HCT116 (cell line): Measurements from ENCODE around the gene NPHP3. TPM values are rescaled to one million over a fixed set of nuclear protein-coding genes. Genes with fewer than 3 reads are reported as not detected.

ENCODE experiments used
- ATAC-seq: fragments of 200-7000 bp; cut with Tn5 transposase; 2 replicates; pipeline ENCODE4 v1.9.1; 2020; ENCODE audit warnings: mild to moderate bottlenecking, moderate library complexity
- BruUV-seq: library from RNA; stranded (reverse); fragments of 400-500 nt; replicated peaks from 2 replicates; lab custom pipeline; 2021; lab: Mats Ljungman, UMichigan
- CTCF ChIA-PET: fragments of 300-600 bp; sonication (Branson Sonifier 250); formaldehyde crosslinking; loops from one replicate; lab custom pipeline; 2021; ENCODE audit warnings: antibody characterized with exemption; lab: Charles Lee
- POLR2A ChIA-PET: fragments of 300-600, 350-600 bp; sonication (Branson Sonifier 250); formaldehyde crosslinking; loops from one replicate; lab custom pipeline; 2021; ENCODE audit warnings: antibody characterized with exemption; lab: Charles Lee
- RAD21 ChIA-PET, 2 experiments: fragments of 300-600 bp; sonication (Branson Sonifier 250); formaldehyde crosslinking; loops; one replicate each; lab custom pipeline; 2023; ENCODE audit warnings: low total read pairs in 2 of 2; ENCODE audit not compliant: uncharacterized antibody in 2 of 2, unreplicated experiment in 2 of 2, low non-redundant PET in 1 of 2; lab: Charles Lee
- DNase-seq: peaks from one replicate; pipeline ENCODE4 v3.0.0-alpha.2; 2010; ENCODE audit warnings: low read depth, low spot score
- H2AFZ ChIP-seq: fragments of 200-600 bp; shearing (Covaris generic), sonication (generic); 2 replicates; pipeline ENCODE4 v1.6.1; 2017; ENCODE audit warnings: low read depth, mixed run types, mixed read lengths, antibody characterized with exemption, low read length; ENCODE audit not compliant: poor library complexity, severe bottlenecking
- H3K27ac ChIP-seq: 2 replicates; pipeline ENCODE4 v1.5.1; 2012; ENCODE audit warnings: low read depth, low read length
- H3K27me3 ChIP-seq: fragments of 200-600 bp; sonication (generic); 2 replicates; pipeline ENCODE4 v1.6.1; 2016; ENCODE audit warnings: mixed run types, low read length, mixed read lengths; ENCODE audit not compliant: insufficient read depth
- H3K36me3 ChIP-seq, 2 experiments: fragments of 200-500 bp in 1 of 2; fragments of 200-600 bp in 1 of 2; sonication (Bioruptor generic) in 1 of 2; sonication (generic) in 1 of 2; 2 replicates each; pipeline versions ENCODE4 v1.5.1 to v1.6.1; 2014 to 2016; ENCODE audit warnings: low read length in 2 of 2, inconsistent platforms in 1 of 2, mixed read lengths in 1 of 2, mixed run types in 1 of 2; ENCODE audit not compliant: insufficient read depth in 2 of 2, control insufficient read depth in 1 of 2
- H3K4me1 ChIP-seq, 2 experiments: fragments of 200-600 bp in 1 of 2; sonication (generic) in 1 of 2; 2 replicates each; pipeline versions ENCODE4 v1.5.1 to v1.6.1; 2012 to 2017; ENCODE audit warnings: low read length in 2 of 2, inconsistent platforms in 1 of 2, mild to moderate bottlenecking in 1 of 2, mixed read lengths in 1 of 2, mixed run types in 1 of 2, moderate library complexity in 1 of 2; ENCODE audit not compliant: insufficient read depth in 2 of 2, control insufficient read depth in 1 of 2
- H3K4me2 ChIP-seq: fragments of 200-600 bp; sonication (generic); 2 replicates; pipeline ENCODE4 v1.6.1; 2017; ENCODE audit warnings: mixed run types, low read length, mixed read lengths
- H3K4me3 ChIP-seq, 2 experiments: fragments of 200-600 bp in 1 of 2; sonication (generic) in 1 of 2; replicated peaks in 1 of 2; 2 replicates each; pipeline ENCODE4 v1.5.1; 2011 to 2016; ENCODE audit warnings: low read length in 2 of 2, control low read depth in 1 of 2, low read depth in 1 of 2, mild to moderate bottlenecking in 1 of 2, mixed read lengths in 1 of 2, mixed run types in 1 of 2
- H3K79me2 ChIP-seq: fragments of 200-600 bp; sonication (generic); 2 replicates; pipeline ENCODE4 v1.6.1; 2017; ENCODE audit warnings: mild to moderate bottlenecking, mixed run types, low read length, moderate library complexity, mixed read lengths; ENCODE audit not compliant: insufficient read depth
- H3K9ac ChIP-seq: fragments of 200-600 bp; sonication (generic); 2 replicates; pipeline ENCODE4 v1.6.1; 2016; ENCODE audit warnings: low read length, mixed read lengths
- H3K9me2 ChIP-seq: fragments of 200-600 bp; sonication (generic), shearing (Covaris generic); 2 replicates; pipeline ENCODE4 v1.6.1; 2017; ENCODE audit warnings: mixed run types, mild to moderate bottlenecking, moderate library complexity; ENCODE audit not compliant: insufficient read depth
- H3K9me3 ChIP-seq, 2 experiments: fragments of 200-500 bp in 1 of 2; fragments of 200-600 bp in 1 of 2; sonication (Bioruptor generic) in 1 of 2; sonication (generic) in 1 of 2; 2 replicates each; pipeline ENCODE4 v1.6.1; 2014 to 2017; ENCODE audit warnings: low read length in 2 of 2, mixed read lengths in 2 of 2, inconsistent platforms in 1 of 2, low read depth in 1 of 2, mild to moderate bottlenecking in 1 of 2, mixed run types in 1 of 2, moderate library complexity in 1 of 2; ENCODE audit not compliant: control insufficient read depth in 1 of 2, insufficient read depth in 1 of 2
- H4K20me1 ChIP-seq: fragments of 200-600 bp; sonication (generic), shearing (Covaris generic); 2 replicates; pipeline ENCODE4 v1.6.1; 2017; ENCODE audit warnings: mixed run types, mild to moderate bottlenecking, moderate library complexity; ENCODE audit not compliant: insufficient read depth
- ATF3 ChIP-seq: IDR thresholded peaks from 2 replicates; pipeline ENCODE4 v1.6.1; 2012
- CEBPB ChIP-seq: IDR thresholded peaks from 2 replicates; pipeline ENCODE4 v1.6.1; 2012; ENCODE audit warnings: low read depth
- EGR1 ChIP-seq: IDR thresholded peaks from 2 replicates; pipeline ENCODE4 v1.6.1; 2012; ENCODE audit warnings: low read depth
- EZH2 ChIP-seq: fragments of 200-600 bp; sonication (generic); IDR thresholded peaks from 2 replicates; pipeline ENCODE4 v1.6.1; 2017; ENCODE audit warnings: antibody characterized with exemption, mixed run types
- FOSL1 ChIP-seq: IDR thresholded peaks from 2 replicates; pipeline ENCODE4 v1.6.1; 2012; ENCODE audit warnings: low read depth
- JUND ChIP-seq: IDR thresholded peaks from 2 replicates; pipeline ENCODE4 v1.6.1; 2012
- MAX ChIP-seq: IDR thresholded peaks from 2 replicates; pipeline ENCODE4 v1.6.1; 2012
- POLR2A ChIP-seq: IDR thresholded peaks from 2 replicates; pipeline ENCODE4 v1.7.0; 2011; ENCODE audit warnings: borderline replicate concordance; ENCODE audit not compliant: insufficient read depth, insufficient read length; ENCODE audit errors: extremely low read depth
- POLR2AphosphoS5 ChIP-seq: IDR thresholded peaks from 2 replicates; pipeline ENCODE4 v1.6.1; 2011; ENCODE audit warnings: mild to moderate bottlenecking, low read depth, low read length, moderate library complexity
- RAD21 ChIP-seq: IDR thresholded peaks from 2 replicates; pipeline ENCODE4 v1.6.1; 2012; ENCODE audit warnings: low read depth, mild to moderate bottlenecking
- SIN3A ChIP-seq: IDR thresholded peaks from 2 replicates; pipeline ENCODE4 v1.6.1; 2012; ENCODE audit warnings: low read depth
- SP1 ChIP-seq: IDR thresholded peaks from 2 replicates; pipeline ENCODE4 v1.6.1; 2012; ENCODE audit warnings: low read depth
- SRF ChIP-seq: IDR thresholded peaks from 2 replicates; pipeline ENCODE4 v1.6.1; 2012; ENCODE audit warnings: low read depth
- TCF7L2 ChIP-seq: IDR thresholded peaks from 2 replicates; pipeline ENCODE4 v1.7.0; 2011; ENCODE audit warnings: borderline replicate concordance, inconsistent platforms; ENCODE audit not compliant: insufficient read depth, insufficient read length; ENCODE audit errors: extremely low read depth
- ZFX ChIP-seq: fragments of 450-650 bp; IDR thresholded peaks from 2 replicates; pipeline ENCODE4 v1.6.1; 2017
- intact Hi-C: fragments of 100-400 bp; cut with micrococcal nuclease; formaldehyde crosslinking; loops from 2 replicates; pipeline ENCODE4 v1.10.0; 2022
- total RNA-seq: library from RNA; stranded (reverse); gene quantifications from one replicate; pipeline ENCODE4 v1.2.1, GENCODE V29; 2021; ENCODE audit not compliant: unreplicated experiment
- TF ChIP-seq, protein P1 (sequence below): IDR thresholded peaks from 2 replicates; pipeline ENCODE4 v1.6.1; 2011; ENCODE audit warnings: mild to moderate bottlenecking, low read length, moderate library complexity; ENCODE audit not compliant: insufficient replicate concordance; ENCODE audit errors: extremely low read depth
- TF ChIP-seq, protein P2 (sequence below), 3 experiments: fragments of 200-600 bp in 1 of 3; sonication (generic) in 1 of 3; IDR thresholded peaks in 2 of 3; conservative IDR thresholded peaks in 1 of 3; 2 replicates each; pipeline ENCODE4 v1.5.1; 2012 to 2017; ENCODE audit warnings: low read depth in 2 of 3, low read length in 2 of 3, antibody characterized with exemption in 1 of 3, borderline replicate concordance in 1 of 3, control low read depth in 1 of 3, mild to moderate bottlenecking in 1 of 3, mixed read lengths in 1 of 3, mixed run types in 1 of 3, moderate library complexity in 1 of 3; ENCODE audit not compliant: insufficient read depth in 1 of 3

Gene NPHP3
- total RNA-seq, 1 experiment from 2014 or later, result 15.5 TPM

GRCh38 chr3:132660052-132660810 is 62.0 kb downstream of the NPHP3 start, which contains the start of gene UBA5 (continued):
- TF ChIP-seq, protein P1, sequence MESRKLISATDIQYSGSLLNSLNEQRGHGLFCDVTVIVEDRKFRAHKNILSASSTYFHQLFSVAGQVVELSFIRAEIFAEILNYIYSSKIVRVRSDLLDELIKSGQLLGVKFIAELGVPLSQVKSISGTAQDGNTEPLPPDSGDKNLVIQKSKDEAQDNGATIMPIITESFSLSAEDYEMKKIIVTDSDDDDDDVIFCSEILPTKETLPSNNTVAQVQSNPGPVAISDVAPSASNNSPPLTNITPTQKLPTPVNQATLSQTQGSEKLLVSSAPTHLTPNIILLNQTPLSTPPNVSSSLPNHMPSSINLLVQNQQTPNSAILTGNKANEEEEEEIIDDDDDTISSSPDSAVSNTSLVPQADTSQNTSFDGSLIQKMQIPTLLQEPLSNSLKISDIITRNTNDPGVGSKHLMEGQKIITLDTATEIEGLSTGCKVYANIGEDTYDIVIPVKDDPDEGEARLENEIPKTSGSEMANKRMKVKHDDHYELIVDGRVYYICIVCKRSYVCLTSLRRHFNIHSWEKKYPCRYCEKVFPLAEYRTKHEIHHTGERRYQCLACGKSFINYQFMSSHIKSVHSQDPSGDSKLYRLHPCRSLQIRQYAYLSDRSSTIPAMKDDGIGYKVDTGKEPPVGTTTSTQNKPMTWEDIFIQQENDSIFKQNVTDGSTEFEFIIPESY, result no peak
- TF ChIP-seq SIN3A, result no peak
- TF ChIP-seq JUND, result no peak

- ChIA-PET RAD21 (no interaction called here), POLR2A (interaction anchor here (0.7 to 1.7 kb wide), 7 partner anchors 8 to 820 kb away, joined by 3 to 4 read pairs (median 3); no protein-coding TSS in a partner anchor), CTCF (interaction anchor here (0.9 to 2.9 kb wide), 2 partner anchors 17 to 23 kb away, joined by 4 to 11 read pairs; no protein-coding TSS in a partner anchor)
- intact Hi-C loops, result no loop called here
- Histone ChIP-seq H2AFZ (peak within 1 kb of the TSS; percentile 83), H4K20me1 (no peaks in the 10 kb centered on the region), H3K36me3 (no peaks in the 10 kb centered on the region), H3K4me3 (peak within 1 kb of the TSS; percentile 72 to 87), H3K27ac (peak within 1 kb of the TSS; percentile 89), H3K79me2 (peaks cover 52% of the 10 kb centered on the region), H3K9me3 (no peaks in the 10 kb centered on the region), H3K27me3 (no peaks in the 10 kb centered on the region), H3K4me1 (peaks cover 0 to 16% of the 10 kb centered on the region in 2 experiments; a peak in 2 of 4 replicates), H3K9ac (peak within 1 kb of the TSS; percentile 92), H3K4me2 (peak within 1 kb of the TSS; percentile 82), H3K9me2 (no peaks in the 10 kb centered on the region)
- ATAC-seq (peak; percentile 85), DNase-seq (peak; percentile 59)
- BruUV-seq, result TSS peak; percentile 73
- TF ChIP-seq POLR2AphosphoS5 (peak; percentile 64), CEBPB (no peak), JUND (no peak), EGR1 (no peak), ATF3 (no peak), SP1 (no peak), ZFX (no peak), POLR2A (peak; percentile 17), SRF (no peak), MAX (peak; percentile 52), EZH2 (no peak), FOSL1 (no peak), RAD21 (peak; percentile 57), TCF7L2 (no peak), SIN3A (peak; percentile 52)
- TF ChIP-seq, protein P1, result no peak
- TF ChIP-seq, protein P2, sequence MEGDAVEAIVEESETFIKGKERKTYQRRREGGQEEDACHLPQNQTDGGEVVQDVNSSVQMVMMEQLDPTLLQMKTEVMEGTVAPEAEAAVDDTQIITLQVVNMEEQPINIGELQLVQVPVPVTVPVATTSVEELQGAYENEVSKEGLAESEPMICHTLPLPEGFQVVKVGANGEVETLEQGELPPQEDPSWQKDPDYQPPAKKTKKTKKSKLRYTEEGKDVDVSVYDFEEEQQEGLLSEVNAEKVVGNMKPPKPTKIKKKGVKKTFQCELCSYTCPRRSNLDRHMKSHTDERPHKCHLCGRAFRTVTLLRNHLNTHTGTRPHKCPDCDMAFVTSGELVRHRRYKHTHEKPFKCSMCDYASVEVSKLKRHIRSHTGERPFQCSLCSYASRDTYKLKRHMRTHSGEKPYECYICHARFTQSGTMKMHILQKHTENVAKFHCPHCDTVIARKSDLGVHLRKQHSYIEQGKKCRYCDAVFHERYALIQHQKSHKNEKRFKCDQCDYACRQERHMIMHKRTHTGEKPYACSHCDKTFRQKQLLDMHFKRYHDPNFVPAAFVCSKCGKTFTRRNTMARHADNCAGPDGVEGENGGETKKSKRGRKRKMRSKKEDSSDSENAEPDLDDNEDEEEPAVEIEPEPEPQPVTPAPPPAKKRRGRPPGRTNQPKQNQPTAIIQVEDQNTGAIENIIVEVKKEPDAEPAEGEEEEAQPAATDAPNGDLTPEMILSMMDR (IDR thresholded peaks at IDR 0.05 in 2 of 3, conservative IDR thresholded peaks at IDR 0.05 in 1 of 3; ENCODE audit: borderline replicate concordance in 1 of 3, insufficient read depth in 1 of 3, low read depth in 2 of 3, low read length in 2 of 3), result peak in 2 of 3 experiments; percentile 66 to 71; a peak in 5 of 6 replicates
These were observed 62.7 kb downstream of the NPHP3 start, which contains the start of gene ACAD11 for GRCh38 chr3:132659365-132660051. TSS of gene ACAD11 (minus strand) at chr3:132659809. CDS start at chr3:132659751, 58 bp downstream.
